Measurements from ENCODE around the gene ADAMTSL1. TPM values are rescaled to one million over a fixed set of nuclear protein-coding genes. Genes with fewer than 3 reads are reported as not detected.

Gene ADAMTSL1
- total and polyA plus RNA-seq, 2 of the 13 experiments (the other 11 are each of a cell fraction or from before 2014, with no cell fraction given), result not detected

- no peak for TF ChIP-seq TERF1 (CRISPR knock-in tag; IDR thresholded peaks at IDR 0.05)
These were observed 209.4 kb downstream of the ADAMTSL1 start (continued) for GRCh38 chr9:18683312-18683711.

- CTCF ChIA-PET (ENCODE audit: low intra/inter-chr PET ratio, low total read pairs), result no interaction called here
- no peak overlapping the region for H3K4me3 ChIP-seq (replicated peaks in 1 of 3; ENCODE audit: insufficient read depth in 1 of 3, low read depth in 2 of 3, low read length in 3 of 3)
- no peaks in the 10 kb centered on the region for H3K4me1 ChIP-seq (ENCODE audit: insufficient read depth, low read length)
- FAIRE-seq (no peak), DNase-seq (ENCODE audit: low spot score) (no peak), ATAC-seq (no peak)
- intact Hi-C loops (cut with micrococcal nuclease; ENCODE audit: unreplicated experiment), result no loop called here
- no peaks in the 10 kb centered on the region for H3K79me2 ChIP-seq (ENCODE audit: insufficient read depth, low read length)
- no TSS peak for BruUV-seq (replicated peaks)
- no peaks in the 10 kb centered on the region for H3K27me3 ChIP-seq (ENCODE audit: control insufficient read depth in 1 of 2, insufficient read depth in 2 of 2, low read length in 2 of 2)
- H3K27ac ChIP-seq (ENCODE audit: extremely low read length, insufficient read depth, low read length), result no peak overlapping the region
- 0% methylated on average over 1 of the region's 1 CpG for WGBS (ENCODE audit: low lambda C conversion rate)
- H4K20me1 ChIP-seq (ENCODE audit: insufficient read depth, low read length), result no peaks in the 10 kb centered on the region
- in situ Hi-C loops (cut with HindIII; ENCODE audit: extremely low pct_ligation_motif_present, low pct_unique_long_range_greater_than_20kb), result no loop called here
- TF ChIP-seq FOXJ3 (CRISPR knock-in tag; IDR thresholded peaks at IDR 0.05; ENCODE audit: borderline replicate concordance), result no peak
- no peak for TF ChIP-seq HBP1 (CRISPR knock-in tag; IDR thresholded peaks at IDR 0.05; ENCODE audit: low read depth)
- TF ChIP-seq MAF1 (CRISPR knock-in tag; IDR thresholded peaks at IDR 0.05; ENCODE audit: borderline replicate concordance), result no peak
- H3K36me3 ChIP-seq (replicated peaks in 1 of 2; ENCODE audit: control insufficient read depth in 1 of 2, insufficient read depth in 2 of 2, low read length in 2 of 2), result no peaks in the 10 kb centered on the region
- H3K9me3 ChIP-seq (ENCODE audit: low read length), result no peaks in the 10 kb centered on the region
- POLR2A ChIA-PET, result no interaction called here
- H3K4me2 ChIP-seq (ENCODE audit: low read depth, low read length), result no peak overlapping the region
- H3K9ac ChIP-seq (ENCODE audit: insufficient read depth, low read depth, low read length), result no peak overlapping the region
- H2AFZ ChIP-seq (ENCODE audit: low read length), result no peak overlapping the region
These were observed 209.9 kb downstream of the ADAMTSL1 start for GRCh38 chr9:18683851-18684250.

Data from HepG2 (cell line).